Fibroblast of gingiva (primary cell): ENCODE data around the gene SCYGR6.

Experiments
- DNase-seq: peaks from one replicate; pipeline ENCODE4 v3.0.0-alpha.2; 2011; ENCODE audit warnings: low read depth

SCYGR6 gene

DNA sequence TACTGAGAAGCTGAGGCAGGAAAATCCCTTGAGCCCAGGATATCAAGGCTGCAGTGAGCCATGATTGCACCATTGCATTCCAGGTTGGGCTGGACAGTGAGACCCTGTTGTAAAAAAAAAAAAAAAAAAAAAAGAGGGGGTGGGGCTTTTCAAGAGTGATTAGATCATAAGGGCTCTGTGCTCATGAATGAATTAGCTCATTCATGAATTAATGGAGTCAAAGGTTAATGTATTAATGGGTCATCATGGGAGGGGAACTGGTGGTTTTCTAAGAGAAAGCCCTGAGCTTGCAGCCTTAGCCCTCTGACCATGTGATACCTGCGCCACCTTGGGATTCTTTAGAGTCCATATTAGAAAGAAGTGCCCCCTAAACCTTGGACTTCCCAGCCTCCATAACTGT, 11.3 kb downstream of the SCYGR6 start:
- DNase-seq: no peak

DNA sequence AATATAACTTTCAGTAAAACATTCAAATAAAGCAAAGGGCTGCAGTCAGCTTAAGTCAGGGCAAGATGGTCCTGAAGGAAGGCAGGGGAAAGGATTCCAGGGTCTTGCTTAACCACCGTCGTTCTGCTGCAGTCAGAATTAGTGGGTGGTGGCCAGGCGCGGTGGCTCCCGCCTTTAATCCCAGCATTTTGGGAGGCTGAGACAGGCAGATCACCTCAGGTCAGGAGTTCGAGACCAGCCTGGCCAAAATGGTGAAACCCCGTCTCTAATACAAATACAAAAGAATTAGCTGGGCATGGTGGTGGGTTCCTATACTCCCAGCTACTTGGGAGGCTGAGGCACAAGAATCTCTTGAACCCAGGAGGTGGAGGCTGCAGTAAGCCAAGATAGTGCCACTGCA, 13.6 kb downstream of the SCYGR6 start:
- no peak for DNase-seq

DNA sequence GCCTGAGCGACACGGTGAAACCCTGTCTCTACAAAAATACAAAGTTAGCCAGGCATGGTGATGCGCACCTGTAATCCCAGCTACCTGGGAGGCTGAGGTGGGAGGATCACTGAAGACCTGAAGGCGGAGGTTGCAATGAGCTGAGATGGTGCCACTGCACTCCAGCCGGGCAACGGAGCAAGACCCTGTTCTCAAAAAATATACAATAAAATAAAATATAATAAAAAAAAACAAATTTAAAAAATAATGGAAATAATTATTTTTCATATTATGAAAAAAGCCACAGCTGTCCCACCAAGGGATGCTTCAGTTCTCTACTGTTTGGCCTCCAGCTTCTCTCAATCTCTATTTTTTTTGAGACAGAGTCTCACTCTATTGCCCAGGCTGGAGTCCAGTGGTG, 17.2 kb downstream of the SCYGR6 start:
- DNase-seq: no peak

DNA sequence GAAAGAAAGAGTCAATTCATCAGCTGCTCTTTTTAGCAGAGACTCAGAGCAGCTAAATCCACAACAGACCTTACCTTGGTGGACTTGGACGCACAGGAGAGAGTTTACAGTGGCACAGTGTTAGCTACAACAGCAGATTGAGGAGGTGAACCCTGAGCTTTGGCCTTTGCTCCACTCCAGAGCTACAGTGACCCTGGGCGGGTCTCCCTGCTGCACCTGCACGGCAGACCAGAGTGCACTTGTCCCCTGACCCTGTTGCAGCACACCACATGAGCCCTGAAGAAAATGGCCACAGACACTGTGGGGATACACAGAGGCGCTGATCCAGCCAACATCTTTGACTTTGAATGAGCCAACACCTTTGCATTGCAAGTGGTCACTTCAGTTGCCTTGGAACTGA, 17.7 kb downstream of the SCYGR6 start:
- no peak for DNase-seq

DNA sequence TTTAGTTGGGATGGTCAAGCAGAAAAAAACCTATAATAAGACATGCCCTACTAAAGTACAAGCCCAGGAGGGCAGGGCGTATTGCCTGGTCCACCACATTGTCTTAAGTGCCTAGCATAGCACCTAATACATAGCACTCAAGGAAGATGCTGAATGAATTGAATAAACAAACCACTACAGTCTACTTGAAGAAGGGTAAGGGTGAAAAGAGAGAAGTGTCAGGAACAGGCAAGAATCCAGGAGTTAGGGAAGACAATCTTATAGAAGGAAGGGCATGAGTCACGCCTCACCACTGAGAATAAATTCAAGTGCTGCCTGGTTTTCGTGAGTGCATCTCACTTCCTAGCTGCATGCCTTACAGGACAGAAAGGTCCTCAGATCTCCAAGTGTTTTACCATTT, 20.6 kb downstream of the SCYGR6 start:
- peak; percentile 53 for DNase-seq

DNA sequence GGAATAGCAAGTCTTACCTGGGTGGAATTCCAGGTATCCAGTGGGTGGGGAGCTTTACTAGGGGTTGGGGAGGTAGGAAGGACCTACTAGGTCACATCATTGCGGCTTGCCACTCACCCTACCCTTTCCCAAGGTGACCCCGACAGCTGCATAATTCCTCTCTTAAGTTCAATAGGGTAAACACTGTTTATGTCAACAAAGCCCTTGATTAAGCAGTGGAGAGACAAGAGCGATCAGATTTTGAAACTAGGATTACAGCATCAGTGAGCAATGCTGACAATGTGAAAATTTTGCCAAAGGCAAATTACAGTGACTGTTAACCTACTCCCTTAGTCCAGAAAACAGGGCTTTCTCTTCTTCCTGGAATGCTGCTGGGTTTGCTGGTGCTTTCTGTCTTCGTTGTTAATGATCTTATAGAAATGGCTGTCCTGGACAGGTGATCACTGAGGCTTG, 21.3 kb downstream of the SCYGR6 start:
- peak; percentile 75 for DNase-seq

DNA sequence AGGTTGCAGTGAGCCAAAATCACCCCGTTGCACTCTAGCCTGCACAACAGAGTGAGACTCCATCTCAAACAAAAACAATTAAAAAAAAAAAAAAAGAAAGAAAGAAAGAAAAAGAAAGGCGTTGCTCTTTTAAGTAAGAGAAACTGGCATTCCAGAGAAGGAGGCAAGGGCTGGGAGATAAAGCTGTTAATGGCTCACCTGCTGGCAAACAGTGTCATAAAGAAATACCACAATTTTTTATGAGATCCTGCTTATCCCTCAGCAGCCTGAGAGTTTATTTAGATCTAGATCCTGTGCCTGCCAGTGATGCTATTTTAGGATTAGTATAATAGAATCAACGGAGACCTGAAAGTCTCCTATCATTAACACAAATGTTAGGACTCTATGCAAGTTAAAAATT, 23.0 kb downstream of the SCYGR6 start:
- DNase-seq: no peak

DNA sequence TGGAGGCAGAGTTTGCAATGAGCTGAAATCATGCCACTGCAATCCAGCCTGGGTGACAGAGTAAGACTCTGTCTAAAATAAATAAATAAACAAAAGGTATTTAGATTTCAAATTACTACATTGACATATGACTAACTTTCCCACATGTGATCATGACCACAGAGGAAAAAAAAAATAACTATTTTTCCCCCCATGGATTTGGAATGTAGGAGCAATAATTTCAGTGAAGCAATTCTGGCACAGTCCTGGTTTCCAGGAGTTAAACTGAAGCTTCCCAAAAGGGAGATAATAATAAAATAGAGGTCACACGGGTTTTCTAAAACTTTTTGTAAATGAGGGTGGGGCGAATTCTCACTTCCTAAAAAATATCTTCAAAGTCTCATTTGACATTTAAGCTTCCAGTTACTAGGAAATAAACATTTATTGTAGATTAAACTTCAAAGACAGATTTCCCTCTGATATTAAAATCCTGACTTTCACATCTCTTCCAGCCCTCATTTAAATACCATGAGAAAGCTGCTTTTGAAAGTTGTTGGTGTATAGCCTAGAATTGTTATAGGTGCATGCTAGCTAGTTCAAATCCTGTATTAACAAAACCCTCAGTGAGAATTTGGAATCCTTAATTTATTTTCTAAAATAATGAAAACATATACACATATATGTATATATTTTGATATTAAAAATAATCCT, 27.4 kb downstream of the SCYGR6 start:
- peak; percentile 57 for DNase-seq

DNA sequence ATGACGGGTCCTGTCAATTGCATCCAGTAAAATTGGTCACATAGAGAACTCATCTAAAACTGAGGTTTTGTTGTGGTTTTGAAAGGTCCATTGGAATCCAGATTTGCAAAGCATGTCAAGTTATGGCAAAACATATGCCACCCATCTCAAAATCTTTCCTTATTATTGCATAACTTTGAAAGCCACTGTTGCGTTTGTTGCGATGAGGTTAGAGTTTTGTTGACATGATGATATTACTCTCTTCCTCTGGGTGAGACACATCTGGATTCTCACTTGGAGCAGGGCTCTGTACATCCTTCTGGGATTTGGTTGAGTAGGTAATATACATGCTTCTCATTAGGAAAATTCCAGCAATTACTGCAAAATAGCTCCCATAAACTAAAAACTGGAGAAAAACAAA, 37.4 kb downstream of the SCYGR6 start:
- peak; percentile 57 for DNase-seq

DNA sequence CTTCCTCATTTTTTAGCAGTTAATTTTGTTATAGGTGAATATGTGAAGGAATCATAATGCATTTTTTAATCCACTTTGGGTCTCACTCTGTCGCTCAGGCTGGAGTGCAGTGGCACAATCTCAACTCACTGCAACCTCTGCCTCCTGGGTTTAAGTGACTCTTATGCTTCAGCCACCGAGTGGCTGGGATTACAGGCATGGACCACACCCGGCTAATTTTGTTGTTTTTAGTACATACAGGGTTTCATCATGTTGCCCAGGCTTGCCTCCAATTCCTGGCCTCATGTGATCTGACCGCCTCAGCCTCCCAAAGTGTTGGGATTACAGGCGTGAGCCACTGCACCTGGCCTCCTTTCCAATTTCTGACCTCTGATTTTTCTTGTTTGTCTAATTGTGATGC, 40.3 kb downstream of the SCYGR6 start:
- peak; percentile 5 for DNase-seq

DNA sequence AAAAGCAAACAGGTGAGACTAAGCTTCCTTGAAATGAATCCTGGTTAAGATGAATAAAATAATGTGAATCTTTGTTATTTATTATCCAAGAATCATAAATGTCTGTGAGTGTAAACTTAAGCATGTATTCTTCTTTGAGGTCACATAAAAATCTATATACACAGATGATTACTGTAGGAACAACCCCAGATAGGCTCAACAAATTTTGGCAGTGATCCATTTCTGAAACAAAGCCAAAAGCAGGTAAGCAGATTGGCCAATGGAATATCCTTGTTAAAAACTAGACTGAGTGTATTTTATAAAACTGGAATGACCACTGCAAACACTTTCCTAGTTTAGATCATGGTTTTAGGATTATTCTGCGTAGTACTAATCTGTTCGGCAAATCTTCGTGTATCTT, 46.6 kb downstream of the SCYGR6 start:
- no peak for DNase-seq

DNA sequence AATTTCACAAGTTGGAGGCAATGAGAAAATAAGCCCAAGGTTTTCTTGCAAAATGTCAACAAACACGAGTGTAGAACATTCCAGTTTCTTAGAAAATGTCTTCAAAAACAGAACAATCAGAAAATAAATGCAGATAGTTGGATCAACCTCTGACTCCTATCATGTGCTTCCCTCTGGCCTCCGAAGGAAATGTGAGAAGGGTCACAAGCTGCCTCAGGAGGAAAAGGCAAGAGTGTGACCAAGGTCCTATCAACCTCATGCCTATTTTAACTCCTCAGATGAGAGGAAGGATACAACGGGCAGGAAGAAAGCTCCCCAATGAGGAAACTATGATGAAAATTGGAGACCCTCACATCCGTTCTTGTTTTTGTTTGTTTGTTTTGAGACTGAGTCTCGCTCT, 50.1 kb downstream of the SCYGR6 start:
- peak; percentile 39 for DNase-seq
